WTC11 (cell line): ENCODE measurements around the gene RPL12.

ENCODE experiments used
- CREM ChIP-seq: sonication (generic); formaldehyde crosslinking; IDR thresholded peaks from 2 replicates; pipeline ENCODE4 v1.8.1; 2022; ENCODE audit warnings: mild to moderate bottlenecking, missing genetic modification reagents, moderate library complexity
- FOXK1 ChIP-seq: sonication (generic); formaldehyde crosslinking; IDR thresholded peaks from 2 replicates; pipeline ENCODE4 v1.8.0; 2022; ENCODE audit warnings: mild to moderate bottlenecking, moderate library complexity, missing genetic modification reagents
- NFE2L1 ChIP-seq: sonication (generic); formaldehyde crosslinking; IDR thresholded peaks from 2 replicates; pipeline ENCODE4 v1.8.1; 2023; ENCODE audit warnings: missing genetic modification reagents
- SP1 ChIP-seq: sonication (generic); formaldehyde crosslinking; conservative IDR thresholded peaks from 2 replicates; pipeline ENCODE4 v1.8.1; 2022; ENCODE audit warnings: missing genetic modification reagents
- TF ChIP-seq, protein P1 (sequence below): fragments of 200-600 bp; IDR thresholded peaks from 2 replicates; pipeline ENCODE4 v1.8.0; 2022; ENCODE audit warnings: antibody characterized with exemption
- TF ChIP-seq, protein P2 (sequence below): fragments of 250-450 bp; sonication (Bioruptor Pico); IDR thresholded peaks from 2 replicates; pipeline ENCODE4 v1.8.0; 2021; ENCODE audit warnings: mild to moderate bottlenecking
- TF ChIP-seq, protein P3 (sequence below): sonication (generic); formaldehyde crosslinking; IDR thresholded peaks from 2 replicates; pipeline ENCODE4 v1.8.1; 2023; ENCODE audit warnings: mild to moderate bottlenecking, missing genetic modification reagents, moderate library complexity

GRCh38 chr9:127447416-127448111 lies 3.6 kb downstream of the RPL12 start:
- TF ChIP-seq, protein P1, sequence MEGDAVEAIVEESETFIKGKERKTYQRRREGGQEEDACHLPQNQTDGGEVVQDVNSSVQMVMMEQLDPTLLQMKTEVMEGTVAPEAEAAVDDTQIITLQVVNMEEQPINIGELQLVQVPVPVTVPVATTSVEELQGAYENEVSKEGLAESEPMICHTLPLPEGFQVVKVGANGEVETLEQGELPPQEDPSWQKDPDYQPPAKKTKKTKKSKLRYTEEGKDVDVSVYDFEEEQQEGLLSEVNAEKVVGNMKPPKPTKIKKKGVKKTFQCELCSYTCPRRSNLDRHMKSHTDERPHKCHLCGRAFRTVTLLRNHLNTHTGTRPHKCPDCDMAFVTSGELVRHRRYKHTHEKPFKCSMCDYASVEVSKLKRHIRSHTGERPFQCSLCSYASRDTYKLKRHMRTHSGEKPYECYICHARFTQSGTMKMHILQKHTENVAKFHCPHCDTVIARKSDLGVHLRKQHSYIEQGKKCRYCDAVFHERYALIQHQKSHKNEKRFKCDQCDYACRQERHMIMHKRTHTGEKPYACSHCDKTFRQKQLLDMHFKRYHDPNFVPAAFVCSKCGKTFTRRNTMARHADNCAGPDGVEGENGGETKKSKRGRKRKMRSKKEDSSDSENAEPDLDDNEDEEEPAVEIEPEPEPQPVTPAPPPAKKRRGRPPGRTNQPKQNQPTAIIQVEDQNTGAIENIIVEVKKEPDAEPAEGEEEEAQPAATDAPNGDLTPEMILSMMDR, result no peak
- TF ChIP-seq FOXK1 (CRISPR knock-in tag) (no peak), NFE2L1 (CRISPR knock-in tag) (no peak), CREM (CRISPR knock-in tag) (no peak), SP1 (CRISPR knock-in tag) (no peak)
- TF ChIP-seq, protein P2, sequence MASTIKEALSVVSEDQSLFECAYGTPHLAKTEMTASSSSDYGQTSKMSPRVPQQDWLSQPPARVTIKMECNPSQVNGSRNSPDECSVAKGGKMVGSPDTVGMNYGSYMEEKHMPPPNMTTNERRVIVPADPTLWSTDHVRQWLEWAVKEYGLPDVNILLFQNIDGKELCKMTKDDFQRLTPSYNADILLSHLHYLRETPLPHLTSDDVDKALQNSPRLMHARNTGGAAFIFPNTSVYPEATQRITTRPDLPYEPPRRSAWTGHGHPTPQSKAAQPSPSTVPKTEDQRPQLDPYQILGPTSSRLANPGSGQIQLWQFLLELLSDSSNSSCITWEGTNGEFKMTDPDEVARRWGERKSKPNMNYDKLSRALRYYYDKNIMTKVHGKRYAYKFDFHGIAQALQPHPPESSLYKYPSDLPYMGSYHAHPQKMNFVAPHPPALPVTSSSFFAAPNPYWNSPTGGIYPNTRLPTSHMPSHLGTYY (CRISPR knock-in tag), result no peak
- TF ChIP-seq, protein P3, sequence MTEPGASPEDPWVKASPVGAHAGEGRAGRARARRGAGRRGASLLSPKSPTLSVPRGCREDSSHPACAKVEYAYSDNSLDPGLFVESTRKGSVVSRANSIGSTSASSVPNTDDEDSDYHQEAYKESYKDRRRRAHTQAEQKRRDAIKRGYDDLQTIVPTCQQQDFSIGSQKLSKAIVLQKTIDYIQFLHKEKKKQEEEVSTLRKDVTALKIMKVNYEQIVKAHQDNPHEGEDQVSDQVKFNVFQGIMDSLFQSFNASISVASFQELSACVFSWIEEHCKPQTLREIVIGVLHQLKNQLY (CRISPR knock-in tag), result no peak
